HG03432 (cell line): ENCODE measurements around the gene ZDHHC9.

Experiments used
- ATAC-seq: cut with Tn5 transposase; IDR thresholded peaks from one replicate; pipeline ENCODE4 v1.9.1; 2021; ENCODE audit warnings: mild to moderate bottlenecking, moderate library complexity; ENCODE audit not compliant: unreplicated experiment

Gene ZDHHC9

DNA sequence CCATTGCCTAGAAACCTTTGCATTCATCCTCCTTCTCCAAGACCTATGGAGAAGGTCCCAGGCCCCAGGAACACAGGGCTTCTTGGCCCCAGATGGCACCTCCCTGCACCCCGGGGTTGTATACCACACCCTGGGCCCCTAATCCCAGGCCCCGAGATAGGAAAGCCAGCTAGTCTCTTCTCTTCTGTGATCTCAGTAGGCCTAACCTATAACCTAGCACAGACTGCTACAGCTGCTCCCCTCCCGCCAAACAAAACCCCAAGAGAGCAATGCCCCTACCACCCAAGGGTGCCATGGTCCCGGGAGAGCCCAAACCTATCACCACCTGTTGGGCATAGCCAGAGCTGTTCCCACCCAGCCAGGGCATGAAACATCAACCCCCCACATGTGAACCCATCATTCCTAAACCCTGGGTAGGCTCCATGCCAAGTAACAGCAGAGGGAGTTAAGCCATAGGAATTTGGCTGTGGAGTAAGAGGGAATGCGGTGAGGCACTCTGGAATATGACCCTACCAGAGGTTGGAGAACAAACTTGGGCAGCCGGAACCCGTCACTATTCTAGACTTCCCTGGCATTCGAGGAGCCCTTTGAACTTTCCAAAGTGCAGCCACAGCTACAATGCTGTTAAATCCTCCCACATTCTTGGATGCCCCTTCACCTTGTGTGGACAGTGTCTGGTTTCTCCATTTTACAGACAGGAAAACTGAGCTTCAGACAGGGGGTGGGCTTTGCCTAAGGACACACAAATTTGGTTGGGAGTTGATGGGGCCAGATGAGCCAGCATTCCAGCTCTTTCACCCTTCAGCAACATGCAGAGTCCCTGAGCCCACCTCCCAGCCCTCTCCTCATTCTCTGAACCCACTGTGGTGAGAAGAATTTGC lies 74.9 kb downstream of the ZDHHC9 start:
- ATAC-seq = no peak

GRCh38 chrX:129768186-129768585 lies 75.5 kb downstream of the ZDHHC9 start:
- no peak for ATAC-seq

DNA sequence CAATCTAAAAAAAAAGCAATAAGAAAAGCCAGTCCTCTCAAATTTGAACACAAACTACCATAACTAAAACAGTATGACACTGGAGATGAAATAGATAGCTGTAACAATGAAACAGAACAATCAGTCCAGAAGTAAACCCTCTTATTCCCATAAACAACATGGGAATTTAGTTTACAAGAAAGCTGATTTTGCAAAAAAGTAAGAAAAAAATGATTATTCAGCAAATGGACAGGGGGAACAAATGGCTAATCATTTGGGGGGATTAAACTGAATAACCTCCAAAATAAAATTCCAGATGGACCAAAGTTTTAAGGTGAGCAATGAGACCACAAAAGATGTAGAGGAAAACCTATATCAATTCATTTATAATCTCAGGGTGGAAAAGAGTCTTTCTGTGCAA lies 80.0 kb downstream of the ZDHHC9 start:
- ATAC-seq = no peak

- ATAC-seq = no peak
These were observed 81.2 kb downstream of the ZDHHC9 start for GRCh38 chrX:129762448-129762847.

DNA sequence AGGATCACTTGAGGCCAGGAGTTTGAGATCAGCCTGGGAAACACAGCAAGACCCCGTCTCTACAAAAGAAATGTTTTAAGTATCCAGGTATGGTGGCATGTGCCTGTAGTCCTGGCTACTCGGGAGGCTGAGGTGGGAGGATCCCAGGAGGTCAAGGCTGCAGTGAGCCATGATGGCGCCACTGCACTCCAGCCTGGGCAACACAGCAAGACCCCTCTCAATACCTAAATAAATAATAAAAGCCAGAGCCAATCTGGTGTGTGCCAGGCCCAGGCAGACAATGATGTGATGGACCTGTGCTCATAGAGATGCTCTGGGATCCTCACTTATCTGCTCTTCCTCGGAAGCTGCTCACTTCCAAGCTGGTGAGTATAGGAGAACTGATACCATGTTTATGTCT lies 82.1 kb downstream of the ZDHHC9 start:
- no peak for ATAC-seq

GRCh38 chrX:129760981-129761380 lies 82.7 kb downstream of the ZDHHC9 start:
- no peak for ATAC-seq

DNA sequence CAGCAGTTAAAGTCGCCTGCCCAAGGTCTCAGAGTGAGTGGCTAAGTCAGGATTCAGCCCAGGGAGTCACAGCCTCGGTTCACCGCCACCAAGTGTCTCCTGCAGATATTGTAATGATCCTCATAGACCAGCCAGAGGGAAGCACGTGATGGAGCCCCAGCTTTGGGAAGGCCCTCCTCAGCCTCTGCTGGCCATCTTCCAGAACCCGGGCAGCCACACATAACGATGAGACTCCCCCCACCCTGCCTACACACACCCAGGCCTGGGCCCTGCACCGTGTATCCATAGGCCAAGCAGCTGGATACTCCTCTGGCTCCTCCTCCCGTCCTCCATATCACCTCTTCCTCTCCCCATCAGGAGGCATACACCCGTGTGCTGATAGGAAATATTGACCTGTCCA lies 83.5 kb downstream of the ZDHHC9 start:
- no peak for ATAC-seq

- peak; percentile 46 for ATAC-seq
These were observed 84.1 kb downstream of the ZDHHC9 start for GRCh38 chrX:129759576-129760061.

DNA sequence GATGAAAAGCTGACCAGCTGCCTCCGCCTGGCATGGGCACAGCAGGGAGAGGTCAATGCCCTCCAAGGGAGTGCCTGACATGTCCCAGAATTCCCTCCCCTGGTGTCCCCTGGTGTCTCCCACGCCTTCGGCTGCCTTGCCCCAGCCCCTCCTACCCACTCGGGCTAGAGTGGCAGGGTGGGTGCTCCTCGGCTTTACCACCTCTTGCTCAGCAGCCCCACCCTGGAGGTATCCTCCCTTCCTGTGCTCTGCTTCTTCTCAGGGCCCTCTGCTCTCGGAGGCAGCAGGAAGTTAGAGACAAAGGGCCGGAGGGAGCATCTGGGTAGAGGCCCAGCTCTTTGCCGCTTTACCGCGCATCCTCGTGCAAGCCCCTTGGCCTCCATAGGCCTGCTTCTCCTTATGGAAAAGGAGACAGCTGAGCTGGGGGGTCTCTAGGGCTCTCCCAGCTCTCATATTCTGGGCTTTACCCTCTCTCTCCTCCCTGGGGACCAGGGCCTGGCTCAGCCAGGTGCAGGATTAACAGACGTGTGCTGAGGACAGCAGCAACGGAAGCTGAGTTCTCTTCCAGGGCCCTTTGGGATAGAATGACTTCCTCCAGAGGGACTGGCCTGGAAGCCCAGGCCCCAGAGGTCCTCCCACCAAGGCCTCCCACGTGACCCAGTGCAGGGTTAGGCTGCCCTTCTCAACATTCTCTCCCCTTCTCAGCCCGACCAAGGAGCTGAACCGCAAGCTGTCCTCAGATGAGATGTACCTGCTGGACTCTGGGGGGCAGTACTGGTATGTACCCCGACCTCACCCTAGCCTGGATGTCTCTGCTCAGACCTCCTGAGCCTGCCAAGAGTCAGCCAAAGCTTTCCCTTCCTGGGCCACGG lies 87.7 kb downstream of the ZDHHC9 start:
- no peak for ATAC-seq

- no peak for ATAC-seq
These were observed 89.3 kb downstream of the ZDHHC9 start for GRCh38 chrX:129754056-129755024.
